ENCODE results near the gene RNPC3.
"Not testable (repeated sequence)": the region's sequence is repeated elsewhere in the genome, so short reads cannot be mapped to it uniquely, and the experiment has no call there.

Gene RNPC3

GRCh38 chr1:103546496-103546895, 21.0 kb downstream of the RNPC3 start:
- H3K4me3 ChIP-seq (ENCODE audit: low read depth, low read length): no peak overlapping the region
- no peak for DNase-seq (ENCODE audit: low read depth, low spot score)
- TF ChIP-seq, protein P1, sequence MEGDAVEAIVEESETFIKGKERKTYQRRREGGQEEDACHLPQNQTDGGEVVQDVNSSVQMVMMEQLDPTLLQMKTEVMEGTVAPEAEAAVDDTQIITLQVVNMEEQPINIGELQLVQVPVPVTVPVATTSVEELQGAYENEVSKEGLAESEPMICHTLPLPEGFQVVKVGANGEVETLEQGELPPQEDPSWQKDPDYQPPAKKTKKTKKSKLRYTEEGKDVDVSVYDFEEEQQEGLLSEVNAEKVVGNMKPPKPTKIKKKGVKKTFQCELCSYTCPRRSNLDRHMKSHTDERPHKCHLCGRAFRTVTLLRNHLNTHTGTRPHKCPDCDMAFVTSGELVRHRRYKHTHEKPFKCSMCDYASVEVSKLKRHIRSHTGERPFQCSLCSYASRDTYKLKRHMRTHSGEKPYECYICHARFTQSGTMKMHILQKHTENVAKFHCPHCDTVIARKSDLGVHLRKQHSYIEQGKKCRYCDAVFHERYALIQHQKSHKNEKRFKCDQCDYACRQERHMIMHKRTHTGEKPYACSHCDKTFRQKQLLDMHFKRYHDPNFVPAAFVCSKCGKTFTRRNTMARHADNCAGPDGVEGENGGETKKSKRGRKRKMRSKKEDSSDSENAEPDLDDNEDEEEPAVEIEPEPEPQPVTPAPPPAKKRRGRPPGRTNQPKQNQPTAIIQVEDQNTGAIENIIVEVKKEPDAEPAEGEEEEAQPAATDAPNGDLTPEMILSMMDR (IDR thresholded peaks at IDR 0.05; ENCODE audit: low read depth, low read length): no peak
- in situ Hi-C loops (cut with HindIII; ENCODE audit: low sequenced_read_pairs): no loop called here

DNA sequence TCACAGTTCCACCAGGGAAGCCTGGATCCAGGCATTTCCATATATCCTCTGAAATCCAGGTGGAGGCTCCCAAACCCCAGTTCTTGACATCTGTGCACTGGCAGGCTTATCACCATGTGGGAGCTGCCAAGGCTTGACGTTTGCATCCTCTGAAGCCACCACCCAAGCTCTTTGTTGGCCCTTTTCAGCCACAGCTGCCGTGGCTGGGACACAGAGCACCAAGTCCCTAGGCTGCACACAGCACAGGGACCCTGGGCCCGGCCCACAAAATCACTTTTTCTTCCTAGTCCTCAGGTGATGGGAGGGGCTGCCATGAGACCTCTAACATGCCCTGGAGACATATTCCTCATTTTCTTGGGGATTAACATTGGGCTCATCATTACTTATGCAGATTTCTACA, 22.3 kb downstream of the RNPC3 start:
- in situ Hi-C loops (cut with HindIII; ENCODE audit: low sequenced_read_pairs): no loop called here
- no peak overlapping the region for H3K4me3 ChIP-seq (ENCODE audit: low read depth, low read length)
- TF ChIP-seq, protein P1 (IDR thresholded peaks at IDR 0.05; ENCODE audit: low read depth, low read length): no peak
- DNase-seq (ENCODE audit: low read depth, low spot score): no peak

DNA sequence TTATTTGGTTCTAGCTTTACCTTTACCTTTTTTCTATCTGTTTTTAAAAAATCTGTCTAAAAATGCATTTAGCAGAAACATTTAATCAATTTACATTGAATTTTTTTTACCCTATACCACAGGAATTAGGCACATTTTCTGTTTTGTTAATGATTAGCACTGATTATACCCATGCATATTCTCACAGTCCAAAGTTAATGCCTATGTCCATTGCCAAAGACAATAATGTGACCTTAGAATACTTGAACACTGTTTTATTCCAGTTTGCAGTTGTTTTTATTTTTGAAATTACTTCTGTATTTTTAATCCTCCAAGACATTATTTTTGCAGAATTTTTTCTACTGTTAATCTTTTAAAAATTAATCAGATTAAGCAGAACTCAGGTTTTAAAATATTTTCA, 34.9 kb downstream of the RNPC3 start:
- H3K4me3 ChIP-seq (ENCODE audit: low read depth, low read length): no peak overlapping the region
- in situ Hi-C loops (cut with HindIII; ENCODE audit: low sequenced_read_pairs): no loop called here
- no peak for DNase-seq (ENCODE audit: low read depth, low spot score)
- TF ChIP-seq, protein P1 (IDR thresholded peaks at IDR 0.05; ENCODE audit: low read depth, low read length): no peak

GRCh38 chr1:103561124-103561523, 35.6 kb downstream of the RNPC3 start:
- H3K4me3 ChIP-seq (ENCODE audit: low read depth, low read length); in situ Hi-C loops (cut with HindIII; ENCODE audit: low sequenced_read_pairs); DNase-seq (ENCODE audit: low read depth, low spot score): not testable (repeated sequence)

- no peak overlapping the region for H3K4me3 ChIP-seq (ENCODE audit: low read depth, low read length)
- no peak for DNase-seq (ENCODE audit: low read depth, low spot score)
- TF ChIP-seq, protein P1 (IDR thresholded peaks at IDR 0.05; ENCODE audit: low read depth, low read length): no peak
- in situ Hi-C loops (cut with HindIII; ENCODE audit: low sequenced_read_pairs): no loop called here
Observed at GRCh38 chr1:103561643-103562395, 36.3 kb downstream of the RNPC3 start.

DNA sequence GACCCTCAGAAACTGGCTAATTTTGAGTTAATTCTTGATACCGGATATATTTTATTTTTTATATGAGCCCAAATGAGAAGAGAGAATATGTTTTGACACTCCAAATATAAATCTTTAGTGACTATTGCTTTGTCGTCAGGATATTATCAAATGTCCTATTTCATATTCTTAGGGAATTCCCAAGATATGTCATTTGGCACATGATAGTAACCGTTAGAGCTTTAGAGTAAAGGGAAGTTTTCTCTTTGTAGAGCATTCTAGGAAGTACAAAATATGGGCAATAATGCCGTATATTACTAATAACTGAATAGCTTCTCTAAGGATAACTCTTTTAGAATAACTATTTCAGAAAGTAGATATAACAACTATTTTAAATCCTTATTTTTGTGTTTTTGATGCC, 37.6 kb downstream of the RNPC3 start:
- TF ChIP-seq, protein P1 (IDR thresholded peaks at IDR 0.05; ENCODE audit: low read depth, low read length): no peak
- no peak for DNase-seq (ENCODE audit: low read depth, low spot score)
- in situ Hi-C loops (cut with HindIII; ENCODE audit: low sequenced_read_pairs): no loop called here
- no peak overlapping the region for H3K4me3 ChIP-seq (ENCODE audit: low read depth, low read length)

DNA sequence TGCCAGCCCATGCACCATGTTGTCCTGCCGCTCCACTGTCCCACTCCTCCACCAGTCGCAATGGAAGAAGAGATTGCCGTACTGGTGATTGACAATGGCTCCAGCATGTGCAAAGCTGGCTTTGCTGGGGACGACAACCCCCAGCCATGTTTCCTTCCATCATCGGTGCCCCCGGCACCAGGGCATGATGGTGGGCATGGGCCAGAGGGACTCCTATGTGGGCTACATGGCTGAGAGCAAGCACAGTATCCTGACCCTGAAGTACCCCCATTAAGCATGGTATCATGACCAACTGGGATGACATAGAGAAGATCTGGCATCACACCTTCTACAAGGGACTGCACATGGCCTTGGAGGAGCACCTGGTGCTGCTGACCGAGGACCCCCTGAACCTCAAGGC, 44.0 kb downstream of the RNPC3 start:
- TF ChIP-seq, protein P1 (IDR thresholded peaks at IDR 0.05; ENCODE audit: low read depth, low read length): no peak
- H3K4me3 ChIP-seq (ENCODE audit: low read depth, low read length): no peak overlapping the region
- no peak for DNase-seq (ENCODE audit: low read depth, low spot score)
- in situ Hi-C loops (cut with HindIII; ENCODE audit: low sequenced_read_pairs): no loop called here

GRCh38 chr1:103571289-103571688, 45.8 kb downstream of the RNPC3 start, which contains the start of gene AMY2B:
AMY2B (plus strand) TSS chr1:103571589; CDS start chr1:103571603, 14 bp downstream.
- DNase-seq (ENCODE audit: low read depth, low spot score); in situ Hi-C loops (cut with HindIII; ENCODE audit: low sequenced_read_pairs); H3K4me3 ChIP-seq (ENCODE audit: low read depth, low read length): not testable (repeated sequence)
